GM12878 (cell line): Measurements from ENCODE around the gene ZBTB16. TPM values are rescaled to one million over a fixed set of nuclear protein-coding genes. Genes with fewer than 3 reads are reported as not detected.

Experiments
- ATAC-seq: fragments of 200-7000 bp; cut with Tn5 transposase; 3 replicates; pipeline ENCODE4 v1.9.1; 2020; ENCODE audit warnings: mild to moderate bottlenecking, moderate library complexity
- BruUV-seq: library from RNA; stranded (reverse); fragments of 400-500 nt; replicated peaks from 2 replicates; lab custom pipeline; 2021; lab: Mats Ljungman, UMichigan
- CTCF ChIA-PET: fragments of 300-600 bp; sonication (Branson Sonifier 250); formaldehyde crosslinking; extraction: SDS; loops from one replicate; lab custom pipeline; 2021; ENCODE audit warnings: inconsistent platforms; lab: Yijun Ruan, JAX
- POLR2A ChIA-PET: fragments of 350-600 bp; formaldehyde crosslinking; extraction: SDS; loops from one replicate; lab custom pipeline; 2021; ENCODE audit warnings: inconsistent platforms; lab: Charles Lee
- RAD21 ChIA-PET: fragments of 300-600 bp; sonication (Branson Sonifier 250); formaldehyde crosslinking; loops from one replicate; lab custom pipeline; 2023; ENCODE audit warnings: antibody characterized with exemption; ENCODE audit not compliant: unreplicated experiment; lab: Charles Lee
- SMC1A ChIA-PET: fragments of 300-600 bp; sonication (Branson Sonifier 250); formaldehyde crosslinking; loops from one replicate; lab custom pipeline; 2023; ENCODE audit not compliant: unreplicated experiment, uncharacterized antibody; lab: Charles Lee
- DNase-seq: peaks from one replicate; pipeline ENCODE4 v3.0.0-alpha.2; 2011; ENCODE audit warnings: low read depth, low spot score
- FAIRE-seq: peaks from 3 replicates; lab custom pipeline; 2011; peaks lifted over from hg19 to GRCh38; lab: Jason Lieb, UNC
- H2AFZ ChIP-seq: 2 replicates; pipeline ENCODE4 v1.6.0; 2011; ENCODE audit warnings: low read depth, low read length, control low read depth; ENCODE audit not compliant: control insufficient read depth
- H3K27ac ChIP-seq: 2 replicates; pipeline ENCODE4 v1.5.1; 2011; ENCODE audit warnings: control low read depth; ENCODE audit not compliant: control insufficient read depth, insufficient read depth
- H3K27me3 ChIP-seq, 2 experiments: replicated peaks in 1 of 2; 2 replicates each; pipeline versions ENCODE4 v1.6.0 to v1.6.1; 2011; ENCODE audit warnings: low read length in 1 of 2; ENCODE audit not compliant: control insufficient read depth in 2 of 2, insufficient read depth in 2 of 2
- H3K36me3 ChIP-seq, 2 experiments: 2 replicates each; pipeline ENCODE4 v1.5.1; 2011; ENCODE audit warnings: low read length in 1 of 2; ENCODE audit not compliant: control insufficient read depth in 2 of 2, insufficient read depth in 2 of 2
- H3K4me1 ChIP-seq: 2 replicates; pipeline ENCODE4 v1.6.1; 2011; ENCODE audit warnings: mild to moderate bottlenecking, low read length, moderate library complexity, mixed read lengths; ENCODE audit not compliant: control insufficient read depth, insufficient read depth
- H3K4me2 ChIP-seq: 2 replicates; pipeline ENCODE4 v1.6.0; 2011; ENCODE audit warnings: control low read depth; ENCODE audit not compliant: control insufficient read depth, insufficient read depth
- H3K4me3 ChIP-seq: fragments of 200-600 bp; sonication (generic); 2 replicates; pipeline ENCODE4 v1.5.1; 2016
- H3K79me2 ChIP-seq: 2 replicates; pipeline ENCODE4 v1.6.0; 2011; ENCODE audit warnings: low read length; ENCODE audit not compliant: control insufficient read depth, insufficient read depth
- H3K9ac ChIP-seq: 2 replicates; pipeline ENCODE4 v1.8.0; 2011; ENCODE audit warnings: low read length, control low read depth, mixed read lengths; ENCODE audit not compliant: control insufficient read depth, insufficient read depth
- H3K9me3 ChIP-seq: replicated peaks from 3 replicates; pipeline ENCODE4 v1.5.1; 2011; ENCODE audit warnings: mild to moderate bottlenecking, low read length; ENCODE audit not compliant: control insufficient read depth, insufficient read depth
- H4K20me1 ChIP-seq: 2 replicates; pipeline ENCODE4 v1.6.0; 2011; ENCODE audit not compliant: control insufficient read depth, insufficient read depth
- HDAC2 ChIP-seq: fragments of 200-600 bp; sonication (generic); IDR thresholded peaks from 2 replicates; pipeline ENCODE4 v1.6.1; 2017
- LARP7 ChIP-seq: fragments of 450-650 bp; IDR thresholded peaks from 2 replicates; pipeline ENCODE4 v1.6.1; 2017; ENCODE audit warnings: mild to moderate bottlenecking
- MXI1 ChIP-seq: fragments of 150-350 bp; IDR thresholded peaks from 2 replicates; pipeline ENCODE4 v1.6.1; 2011; ENCODE audit warnings: low read depth, mild to moderate bottlenecking, inconsistent platforms, low read length, improper control_type of control experiment
- NR2C2 ChIP-seq: IDR thresholded peaks from 2 replicates; pipeline ENCODE4 v1.6.1; 2011; ENCODE audit warnings: borderline replicate concordance, low read depth; ENCODE audit not compliant: control insufficient read depth, insufficient read length
- RB1 ChIP-seq: fragments of 450-650 bp; formaldehyde crosslinking; IDR thresholded peaks from 2 replicates; pipeline ENCODE4 v1.6.1; 2017; ENCODE audit warnings: mild to moderate bottlenecking, borderline replicate concordance
- RBBP5 ChIP-seq: fragments of 200-600 bp; sonication (generic); conservative IDR thresholded peaks from 2 replicates; pipeline ENCODE4 v1.6.1; 2016
- TCF7 ChIP-seq: IDR thresholded peaks from 2 replicates; pipeline ENCODE4 v1.6.1; 2014; ENCODE audit warnings: antibody characterized with exemption, borderline replicate concordance
- ZNF217 ChIP-seq: fragments of 450-650 bp; IDR thresholded peaks from 2 replicates; pipeline ENCODE4 v1.6.1; 2017; ENCODE audit warnings: antibody characterized with exemption, mild to moderate bottlenecking
- WGBS: methylation state at CpG from one replicate; pipeline ENCODE4 v1.1.6; 2016; ENCODE audit warnings: low lambda C conversion rate; ENCODE audit not compliant: insufficient replicate concordance, insufficient coverage; ENCODE audit errors: missing lambda C conversion rate; 5-methylcytosine and 5-hydroxymethylcytosine counted together
- in situ Hi-C: fragments of 300-500 bp; cut with MboI; formaldehyde crosslinking; loops from 9 replicates; pipeline ENCODE4 v1.14.3; 2018; ENCODE audit warnings: mixed read lengths
- intact Hi-C: fragments of 100-400 bp; cut with micrococcal nuclease; formaldehyde crosslinking; loops from one replicate; pipeline ENCODE4 v1.14.2; 2022; ENCODE audit not compliant: unreplicated experiment
- polyA plus RNA-seq, 11 experiments: library from polyadenylated mRNA; depleted of rRNA in 4 of 11; unstranded in 6 of 11; stranded (reverse) in 5 of 11; fragments of >200 nt; fragmentation: Nextera tagmentation in 4 of 11; fragmentation: Illumina TruSeq in 1 of 11; extraction: Ambion mirVana in 4 of 11; extraction: Trizol in 1 of 11; gene quantifications; 1 replicate in 1 of 11; 2 replicates in 10 of 11; pipeline versions ENCODE4 v1.2.1 to v1.2.3, GENCODE V29; 2011 to 2016; ENCODE audit warnings: inconsistent platforms in 2 of 11, missing spikeins in 2 of 11, low read depth in 1 of 11
- total RNA-seq, 4 experiments: library from RNA; depleted of rRNA in 3 of 4; stranded (reverse); fragments of >200 nt in 3 of 4; fragmentation: Illumina TruSeq in 1 of 4; extraction: Trizol in 1 of 4; gene quantifications; 2 replicates each; pipeline versions ENCODE4 v1.2.1 to v1.2.3, GENCODE V29; 2013 to 2021
- TF ChIP-seq, protein P1 (sequence below): IDR thresholded peaks from 2 replicates; pipeline ENCODE4 v1.6.1; 2011; ENCODE audit warnings: mild to moderate bottlenecking, low read depth, low read length, moderate library complexity; ENCODE audit not compliant: insufficient replicate concordance

The ZBTB16 gene
- total and polyA plus RNA-seq, 10 of the 15 experiments (the other 5 are each of a cell fraction or from before 2014, with no cell fraction given), result 0.38 TPM; not detected in 9

DNA sequence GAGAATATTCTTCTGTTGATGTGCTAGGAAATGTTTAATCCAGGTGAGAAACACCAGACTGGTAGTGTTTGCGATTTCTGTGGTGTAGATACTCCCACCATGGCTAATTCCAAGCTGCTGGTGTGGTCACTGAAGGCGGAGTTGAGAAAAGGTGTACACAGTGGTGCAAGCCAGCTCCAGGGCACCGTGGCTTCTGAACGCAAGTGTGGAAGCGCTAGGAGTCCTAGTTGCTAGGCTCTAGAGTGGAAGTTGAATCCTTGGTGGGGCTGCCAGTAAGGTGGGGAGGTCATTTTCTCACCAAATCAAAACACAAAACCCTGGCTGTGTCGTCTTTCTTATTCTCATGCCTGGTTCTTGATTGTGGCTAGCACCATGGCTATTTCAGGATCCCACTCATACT, 61.6 kb downstream of the ZBTB16 start (continued):
- no peak for TF ChIP-seq RBBP5
- no peak for TF ChIP-seq LARP7
- no peak for TF ChIP-seq ZNF217
- no peak for TF ChIP-seq HDAC2
- no peak for TF ChIP-seq RB1

DNA sequence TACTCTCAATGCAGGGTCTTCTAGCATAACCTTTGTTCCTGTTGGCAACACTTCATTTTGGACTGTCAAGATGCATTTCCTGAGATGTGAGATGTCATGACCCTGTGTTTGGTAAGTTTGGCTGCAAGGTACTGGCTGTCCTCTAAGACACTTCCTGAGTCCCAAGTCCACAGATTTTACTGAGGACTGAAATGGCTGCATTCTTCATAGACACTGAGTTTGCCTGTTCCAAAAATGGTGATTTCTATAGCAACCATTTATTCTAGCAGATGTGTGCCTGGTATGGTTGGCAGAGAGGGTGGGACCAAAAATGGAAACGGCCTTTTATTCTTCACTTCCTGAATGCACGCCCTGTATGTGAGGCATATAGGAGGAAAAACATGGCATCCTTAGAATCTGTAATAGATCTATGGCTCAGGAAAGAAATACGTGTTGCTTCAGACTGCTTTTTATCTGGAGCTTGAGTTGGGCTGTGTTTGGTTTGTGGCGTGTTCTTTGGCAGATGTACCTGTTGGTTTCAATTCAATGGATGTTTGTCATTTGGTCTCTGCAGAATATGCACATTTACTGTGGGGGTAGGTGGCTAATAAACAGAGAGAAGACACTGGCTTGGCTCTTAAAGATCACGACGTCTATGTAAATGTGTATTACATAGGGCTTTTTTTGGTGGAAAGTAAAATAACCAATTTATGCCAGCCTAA, 62.4 kb downstream of the ZBTB16 start:
- no peak for FAIRE-seq
- Histone ChIP-seq H3K27me3 (peaks cover 5% of the 10 kb centered on the region in 2 experiments; a peak in 2 of 4 replicates), H3K4me1 (no peaks in the 10 kb centered on the region), H3K9ac (no peak overlapping the region), H3K36me3 (no peaks in the 10 kb centered on the region), H3K27ac (no peak overlapping the region), H3K9me3 (no peaks in the 10 kb centered on the region), H4K20me1 (no peaks in the 10 kb centered on the region), H2AFZ (no peak overlapping the region), H3K4me2 (no peak overlapping the region), H3K79me2 (no peaks in the 10 kb centered on the region), H3K4me3 (no peak overlapping the region)
- POLR2A ChIA-PET, result no interaction called here
- RAD21 ChIA-PET, result no interaction called here
- no peak for ATAC-seq
- intact Hi-C loops (no loop called here), in situ Hi-C loops (no loop called here)
- WGBS, result 11% methylated on average over 6 of the region's 6 CpGs
- BruUV-seq, result no TSS peak
- SMC1A ChIA-PET, result no interaction called here
- TF ChIP-seq ZNF217 (no peak), MXI1 (no peak)
- CTCF ChIA-PET, result no interaction called here
- DNase-seq, result no peak

DNA sequence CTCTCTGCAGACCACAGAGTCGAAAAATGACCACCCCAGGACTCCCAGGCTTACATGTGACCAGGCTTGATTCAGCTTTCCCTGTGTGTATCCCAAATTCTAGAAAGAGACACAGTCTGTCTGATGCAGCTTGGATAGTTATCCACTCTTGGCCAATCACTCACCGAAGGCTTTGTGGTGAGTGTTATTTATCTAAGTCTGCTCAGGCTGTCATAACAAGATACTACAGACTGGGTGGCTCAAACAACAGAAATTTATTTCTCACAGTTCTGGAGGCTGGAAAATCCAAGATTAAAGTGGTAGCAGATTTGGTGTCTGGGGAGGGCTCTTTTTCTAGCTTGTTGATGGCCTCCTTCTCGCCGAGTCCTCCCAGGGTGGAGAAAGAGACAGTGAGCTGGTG, 63.2 kb downstream of the ZBTB16 start:
- BruUV-seq, result no TSS peak
- DNase-seq, result no peak
- POLR2A ChIA-PET, result no interaction called here
- RAD21 ChIA-PET, result no interaction called here
- Histone ChIP-seq H4K20me1 (no peaks in the 10 kb centered on the region), H3K4me3 (no peak overlapping the region), H3K79me2 (no peaks in the 10 kb centered on the region), H3K4me2 (no peak overlapping the region), H3K9me3 (no peaks in the 10 kb centered on the region), H3K4me1 (no peaks in the 10 kb centered on the region), H3K27me3 (peaks cover 5% of the 10 kb centered on the region in 2 experiments; a peak in 2 of 4 replicates), H2AFZ (no peak overlapping the region), H3K36me3 (no peaks in the 10 kb centered on the region), H3K27ac (no peak overlapping the region), H3K9ac (no peak overlapping the region)
- TF ChIP-seq NR2C2, result no peak
- no peak for TF ChIP-seq TCF7
- TF ChIP-seq, protein P1, sequence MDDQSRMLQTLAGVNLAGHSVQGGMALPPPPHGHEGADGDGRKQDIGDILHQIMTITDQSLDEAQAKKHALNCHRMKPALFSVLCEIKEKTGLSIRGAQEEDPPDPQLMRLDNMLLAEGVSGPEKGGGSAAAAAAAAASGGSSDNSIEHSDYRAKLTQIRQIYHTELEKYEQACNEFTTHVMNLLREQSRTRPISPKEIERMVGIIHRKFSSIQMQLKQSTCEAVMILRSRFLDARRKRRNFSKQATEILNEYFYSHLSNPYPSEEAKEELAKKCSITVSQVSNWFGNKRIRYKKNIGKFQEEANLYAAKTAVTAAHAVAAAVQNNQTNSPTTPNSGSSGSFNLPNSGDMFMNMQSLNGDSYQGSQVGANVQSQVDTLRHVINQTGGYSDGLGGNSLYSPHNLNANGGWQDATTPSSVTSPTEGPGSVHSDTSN, result no peak
- 35% methylated on average over 4 of the region's 4 CpGs for WGBS
- in situ Hi-C loops (no loop called here), intact Hi-C loops (no loop called here)
- no peak for FAIRE-seq
- ATAC-seq, result no peak
- CTCF ChIA-PET, result no interaction called here
- SMC1A ChIA-PET, result no interaction called here
